ENCODE data around the gene SCMH1. TPM values are rescaled to one million over a fixed set of nuclear protein-coding genes. Genes with fewer than 3 reads are reported as not detected.
A peak's percentile ranks its signal among the peaks of the same experiment; 100 is the strongest.

SCMH1 gene
- total and polyA plus RNA-seq, 2 experiments from 2014 or later = 126 to 147 TPM

GRCh38 chr1:40983286-40983685 lies 258.8 kb downstream of the SCMH1 start:
- peaks cover 16% of the 10 kb centered on the region for H3K4me1 ChIP-seq (ENCODE audit: low read depth)
- no peak for DNase-seq (ENCODE audit: low read depth in 1 of 2, low spot score in 1 of 2)
- H3K27ac ChIP-seq = no peak overlapping the region
- H3K9me3 ChIP-seq (ENCODE audit: low read depth) = no peaks in the 10 kb centered on the region
- H3K36me3 ChIP-seq = peaks cover 13% of the 10 kb centered on the region
- TF ChIP-seq CTCF (IDR thresholded peaks at IDR 0.05; ENCODE audit: low read depth, low read length) = no peak
- H3K27me3 ChIP-seq = no peaks in the 10 kb centered on the region
- H3K4me3 ChIP-seq = no peak overlapping the region

GRCh38 chr1:40982721-40983120 lies 259.4 kb downstream of the SCMH1 start:
- no peak overlapping the region for H3K4me3 ChIP-seq
- peaks cover 8% of the 10 kb centered on the region for H3K36me3 ChIP-seq
- no peak for TF ChIP-seq CTCF (IDR thresholded peaks at IDR 0.05; ENCODE audit: low read depth, low read length)
- no peaks in the 10 kb centered on the region for H3K9me3 ChIP-seq (ENCODE audit: low read depth)
- H3K4me1 ChIP-seq (ENCODE audit: low read depth) = peaks cover 16% of the 10 kb centered on the region
- no peak for DNase-seq (ENCODE audit: low read depth in 1 of 2, low spot score in 1 of 2)
- no peaks in the 10 kb centered on the region for H3K27me3 ChIP-seq
- H3K27ac ChIP-seq = no peak overlapping the region

- peaks cover 8% of the 10 kb centered on the region for H3K36me3 ChIP-seq
Observed at GRCh38 chr1:40981691-40982448, 260.2 kb downstream of the SCMH1 start.

GRCh38 chr1:40980453-40981121 lies 261.5 kb downstream of the SCMH1 start:
- Histone ChIP-seq H3K9me3 (ENCODE audit: low read depth) (no peaks in the 10 kb centered on the region), H3K4me3 (peak overlapping the region; percentile 51), H3K27ac (peak overlapping the region; percentile 94), H3K36me3 (peaks cover 8% of the 10 kb centered on the region), H3K27me3 (no peaks in the 10 kb centered on the region), H3K4me1 (ENCODE audit: low read depth) (peaks cover 10% of the 10 kb centered on the region)
- TF ChIP-seq CTCF (IDR thresholded peaks at IDR 0.05; ENCODE audit: low read depth, low read length) = no peak
- no peak for DNase-seq (ENCODE audit: low read depth in 1 of 2, low spot score in 1 of 2)

More at GRCh38 chr1:40981691-40982448, 260.2 kb downstream of the SCMH1 start:
- TF ChIP-seq CTCF (IDR thresholded peaks at IDR 0.05; ENCODE audit: low read depth, low read length) = no peak
- Histone ChIP-seq H3K9me3 (ENCODE audit: low read depth) (no peaks in the 10 kb centered on the region), H3K27ac (no peak overlapping the region), H3K4me3 (no peak overlapping the region), H3K4me1 (ENCODE audit: low read depth) (peaks cover 12% of the 10 kb centered on the region), H3K27me3 (no peaks in the 10 kb centered on the region)
- peak in 1 of 2 donors; percentile 54 for DNase-seq (ENCODE audit: low read depth in 1 of 2, low spot score in 1 of 2)

- no peak for TF ChIP-seq CTCF (IDR thresholded peaks at IDR 0.05; ENCODE audit: low read depth, low read length)
- Histone ChIP-seq H3K27ac (peak overlapping the region; percentile 94), H3K27me3 (no peaks in the 10 kb centered on the region), H3K36me3 (peaks cover 8% of the 10 kb centered on the region), H3K9me3 (ENCODE audit: low read depth) (no peaks in the 10 kb centered on the region), H3K4me1 (ENCODE audit: low read depth) (peaks cover 10% of the 10 kb centered on the region), H3K4me3 (peak overlapping the region; percentile 51)
- no peak for DNase-seq (ENCODE audit: low read depth in 1 of 2, low spot score in 1 of 2)
Observed at GRCh38 chr1:40980068-40980452, 262.0 kb downstream of the SCMH1 start.
